ENCODE measurements around the gene GCGR.
A peak's percentile ranks its signal among the peaks of the same experiment; 100 is the strongest.
"Not testable (repeated sequence)": the region's sequence is repeated elsewhere in the genome, so short reads cannot be mapped to it uniquely, and the experiment has no call there.

GCGR gene

DNA sequence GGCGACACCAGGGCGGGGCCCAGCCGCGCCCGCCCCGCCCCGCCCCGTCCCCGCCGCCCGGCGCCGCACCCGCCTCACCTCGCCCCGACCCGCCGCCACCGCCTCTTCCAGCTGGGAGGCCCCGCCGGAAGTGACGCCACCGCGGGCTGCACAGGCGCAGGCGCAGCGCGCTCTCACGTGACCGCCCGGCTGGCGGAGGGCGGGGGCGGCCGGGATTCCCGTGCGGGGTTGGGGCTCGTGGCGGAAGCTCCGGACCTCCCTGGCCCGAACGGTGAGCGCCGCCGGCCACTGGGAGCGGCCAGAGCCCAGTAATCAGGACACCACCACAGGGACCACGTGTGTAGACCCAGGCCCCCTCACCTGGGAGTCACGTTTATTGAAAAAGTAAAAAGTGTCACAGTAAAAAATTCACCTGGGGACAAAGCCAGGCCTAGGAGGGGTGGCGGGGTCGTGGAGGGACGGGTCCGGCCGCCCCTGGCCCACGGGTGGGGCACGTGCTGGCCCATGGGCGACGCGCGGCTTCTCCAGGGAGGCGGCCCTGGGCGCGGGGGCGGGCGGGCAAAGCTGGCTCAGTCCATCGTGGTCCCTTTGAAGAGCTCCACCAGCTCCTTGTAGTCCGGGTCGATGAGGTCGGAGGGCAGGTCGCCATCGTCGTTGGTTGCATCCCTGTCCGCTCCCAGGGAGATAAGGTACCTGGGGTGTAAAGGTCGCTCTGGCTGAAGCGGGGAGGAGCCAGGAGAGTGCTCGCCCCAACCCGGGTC is 29.4 kb downstream of the GCGR start, which contains the start of gene MCRIP1:
Gene MCRIP1 (minus strand): TSS at position 132 of the 761 bp plus-strand sequence. CDS start 8,785 bp downstream, outside the sequence.
- peak; percentile 88 to 89 for DNase-seq

DNA sequence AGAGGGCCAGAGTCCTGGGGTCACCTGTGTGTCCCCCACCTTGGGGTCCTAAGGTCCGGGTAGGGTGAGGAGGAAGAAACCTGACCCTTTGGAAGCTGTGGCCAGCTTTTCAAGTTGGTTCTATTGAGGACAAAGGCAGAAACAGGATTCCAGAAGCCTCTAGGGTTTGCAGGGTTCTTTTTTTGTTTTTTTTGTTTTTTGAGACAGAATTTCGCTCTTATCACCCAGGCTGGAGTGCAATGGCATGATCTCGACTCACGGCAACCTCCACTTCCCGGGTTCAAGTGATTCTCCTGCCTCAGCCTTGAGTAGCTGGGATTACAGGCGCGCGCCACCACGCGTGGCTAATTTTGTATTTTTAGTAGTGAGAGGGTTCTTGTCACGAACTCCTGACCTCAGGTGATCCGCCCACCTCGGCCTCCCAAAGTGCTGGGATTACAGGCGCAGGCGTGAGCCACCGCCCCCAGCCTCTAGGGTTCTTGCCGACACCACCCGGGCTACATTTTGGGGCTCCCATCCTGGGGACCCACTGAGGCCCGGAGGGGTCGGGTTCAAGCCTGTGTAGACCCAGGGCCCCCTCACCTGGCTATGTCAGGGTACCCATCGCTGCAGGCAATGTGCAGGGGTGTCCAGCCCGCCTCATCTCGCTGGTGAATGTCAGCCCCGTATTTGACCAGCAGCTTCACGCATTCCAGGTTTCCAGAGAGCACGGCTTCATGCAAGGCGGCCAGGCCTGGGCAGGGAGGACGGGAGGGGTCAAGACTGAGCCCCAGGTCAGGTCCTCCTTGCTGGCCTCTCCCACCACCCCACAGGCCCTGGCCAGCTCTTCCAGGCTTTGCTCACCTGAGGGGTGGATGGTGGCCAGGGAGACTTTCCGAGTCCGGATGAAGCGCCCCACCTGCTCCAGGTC is 30.2 kb downstream of the GCGR start:
- no peak for DNase-seq

DNA sequence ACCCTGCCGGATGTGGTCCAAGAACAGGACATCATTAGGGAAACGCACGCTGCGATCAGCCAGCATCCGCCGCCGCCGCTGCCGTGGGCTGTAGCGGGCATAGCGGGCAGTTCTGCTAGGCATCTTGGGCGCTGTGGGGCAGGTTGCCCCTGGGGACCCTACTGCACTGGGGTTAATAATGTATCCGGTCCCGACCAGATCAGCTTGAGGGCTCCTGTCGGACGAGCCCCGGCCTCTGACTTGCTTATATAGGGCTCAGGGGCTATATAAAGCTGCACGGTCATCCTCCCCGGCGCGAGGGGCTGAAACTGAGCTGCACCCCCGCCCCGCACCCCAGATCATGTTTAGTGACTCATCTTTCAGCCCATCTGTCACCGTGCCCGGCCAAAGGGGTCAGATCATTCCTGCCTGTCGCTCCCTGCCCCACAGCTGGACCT is 30.9 kb downstream of the GCGR start, which contains the start of gene PPP1R27:
Gene PPP1R27 (minus strand): TSS at position 220 of the 437 bp plus-strand sequence. CDS start 97 bp downstream, at position 123.
- DNase-seq = no peak

- DNase-seq = peak; percentile 98
Measured at GRCh38 chr17:81837641-81838040, 33.7 kb downstream of the GCGR start.

DNA sequence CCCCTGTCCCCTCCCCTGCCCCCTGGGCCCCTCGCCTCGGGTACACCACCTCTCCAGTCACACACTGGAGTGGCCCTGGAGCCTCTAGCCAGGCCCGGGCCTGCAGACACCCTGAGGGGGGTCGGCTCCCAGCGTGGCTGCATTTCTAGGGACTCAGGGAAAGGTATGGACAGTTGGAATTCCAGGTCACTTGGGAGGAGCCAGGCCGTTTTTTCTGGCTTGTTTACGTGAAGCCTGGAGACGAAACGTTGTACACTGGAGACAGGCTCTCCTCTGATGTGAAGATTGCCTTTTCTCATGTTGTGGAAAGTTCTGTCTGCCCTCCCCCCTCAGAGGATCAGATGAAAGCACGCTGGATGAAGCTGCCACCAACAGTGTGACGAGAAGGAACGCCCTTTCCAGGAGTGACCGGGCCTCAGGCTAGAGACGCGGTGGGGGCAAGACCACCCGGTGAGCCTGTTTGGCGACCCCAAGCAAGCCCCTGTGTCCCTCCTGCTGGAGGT is 34.9 kb downstream of the GCGR start:
- no peak for DNase-seq

- no peak for DNase-seq
Measured at GRCh38 chr17:81839301-81839700, 35.4 kb downstream of the GCGR start.

DNA sequence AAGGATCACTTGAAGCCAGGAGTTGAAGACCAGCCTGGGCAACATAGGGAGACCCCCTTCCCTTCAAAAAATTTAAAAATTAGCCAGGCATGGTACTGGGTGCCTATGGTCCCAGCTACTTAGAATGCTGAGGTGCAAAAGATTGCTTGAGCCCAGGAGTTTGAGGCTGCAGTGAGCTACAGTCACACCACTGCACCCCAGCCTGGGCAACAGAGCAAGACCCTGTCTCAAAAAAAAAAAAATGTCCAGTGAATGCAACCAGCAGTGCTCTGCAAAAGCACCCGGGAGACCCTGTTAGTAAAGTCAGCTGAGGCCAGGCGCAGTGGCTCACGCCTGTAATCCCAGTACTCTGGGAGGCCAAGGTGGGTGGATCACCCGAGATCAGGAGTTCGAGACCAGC is 36.1 kb downstream of the GCGR start:
- DNase-seq = not testable (repeated sequence)

GRCh38 chr17:81840826-81841778 is 37.2 kb downstream of the GCGR start:
- no peak for DNase-seq

DNA sequence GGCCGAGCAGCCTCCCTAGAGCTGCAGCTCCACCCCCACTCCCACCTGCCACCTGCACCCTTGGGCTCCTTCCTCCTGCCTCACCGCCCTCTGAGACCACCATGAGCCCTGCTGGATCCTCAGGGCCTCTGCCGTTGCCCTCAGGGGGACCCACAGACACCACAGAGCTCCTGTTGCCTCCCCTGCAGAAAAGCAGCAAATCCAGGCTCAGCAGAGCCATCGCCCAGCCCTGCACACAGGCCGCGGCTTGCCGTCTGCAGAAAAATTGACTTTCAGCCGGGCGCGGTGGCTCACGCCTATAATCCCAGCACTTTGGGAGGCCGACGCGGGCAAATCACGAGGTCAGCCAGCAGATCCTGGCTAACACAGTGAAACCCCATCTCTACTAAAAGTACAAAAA is 37.9 kb downstream of the GCGR start:
- DNase-seq = no peak

DNA sequence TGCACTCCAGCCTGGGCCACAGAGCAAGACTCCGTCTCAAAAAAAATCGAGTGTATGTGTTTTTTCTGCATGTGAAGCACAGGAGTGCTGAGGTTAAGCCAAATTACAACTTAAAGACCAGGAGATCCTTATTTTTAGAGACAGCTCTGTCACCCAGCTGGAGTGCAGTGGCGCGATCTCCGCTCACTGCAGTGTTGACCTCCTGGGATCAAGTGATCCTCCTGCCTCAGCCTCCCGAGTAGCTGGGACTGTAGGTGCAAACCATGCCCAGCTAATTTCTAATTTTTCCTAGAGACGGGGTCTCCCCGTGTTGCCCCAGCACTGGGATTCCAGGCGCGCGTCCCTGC is 38.4 kb downstream of the GCGR start:
- no peak for DNase-seq

DNA sequence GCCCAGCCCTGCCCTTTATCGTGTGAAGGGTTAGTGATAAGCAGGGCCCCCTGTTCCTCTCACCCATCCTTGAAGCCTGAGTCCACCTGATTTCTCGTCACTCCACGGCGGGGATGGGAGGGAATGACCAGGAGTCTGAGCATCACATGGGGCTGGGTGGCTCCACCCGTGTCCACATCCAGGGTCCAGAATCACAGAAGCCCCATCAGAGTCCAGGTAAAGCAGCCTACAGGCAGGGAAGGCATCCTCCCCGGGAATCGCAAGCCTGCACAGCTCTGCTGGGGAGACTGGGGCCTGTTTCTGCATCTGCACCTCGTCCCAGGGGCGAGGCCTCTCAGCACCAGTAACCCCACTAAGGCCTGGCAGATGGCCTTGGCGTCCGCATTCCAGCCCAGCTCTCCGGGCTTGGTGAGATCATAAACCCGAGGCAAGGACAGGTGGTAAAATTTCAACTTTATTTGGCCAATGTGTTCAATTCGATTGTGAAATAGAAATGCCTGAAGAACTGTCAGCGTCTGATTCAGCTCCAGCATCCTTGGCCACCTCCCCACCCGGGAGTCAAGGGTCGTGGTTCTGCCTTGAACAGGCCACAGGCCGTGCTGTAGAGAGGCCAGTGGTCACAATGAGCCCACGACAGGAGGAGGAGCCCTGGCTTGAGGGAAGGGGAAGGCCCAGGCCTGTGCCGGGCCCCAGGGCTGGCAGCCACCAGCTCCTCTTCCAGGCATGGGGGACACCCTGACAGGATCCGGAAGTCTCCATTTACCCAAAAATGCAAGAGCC is 39.0 kb downstream of the GCGR start:
- DNase-seq = no peak

- DNase-seq = no peak
Measured at GRCh38 chr17:81843713-81844326, 39.9 kb downstream of the GCGR start.

DNA sequence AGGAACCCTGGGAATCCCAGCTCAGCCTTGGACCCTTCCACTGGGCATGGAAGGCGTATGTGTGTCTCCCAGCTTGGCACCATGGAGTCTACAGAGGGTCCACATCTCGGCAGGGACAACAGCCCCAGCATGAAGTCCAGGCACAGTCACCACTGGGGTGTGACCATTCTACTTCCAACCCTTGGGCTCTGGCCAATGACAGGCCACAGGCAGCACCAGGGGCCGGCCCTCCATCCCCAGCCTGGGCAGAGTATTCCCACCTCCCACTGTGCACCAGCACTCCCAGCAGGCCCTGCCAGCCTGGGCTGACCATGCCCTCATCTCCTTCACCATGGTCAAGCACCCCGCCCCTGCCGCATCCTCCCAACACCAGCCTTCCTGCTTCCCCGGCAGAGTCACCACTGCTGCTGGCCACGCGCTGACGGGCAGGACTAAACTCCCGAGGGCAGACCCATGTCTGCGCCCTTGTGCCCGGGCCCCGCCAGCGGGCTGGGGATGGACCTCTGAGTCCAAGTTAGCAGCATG is 40.4 kb downstream of the GCGR start:
- no peak for DNase-seq

DNA sequence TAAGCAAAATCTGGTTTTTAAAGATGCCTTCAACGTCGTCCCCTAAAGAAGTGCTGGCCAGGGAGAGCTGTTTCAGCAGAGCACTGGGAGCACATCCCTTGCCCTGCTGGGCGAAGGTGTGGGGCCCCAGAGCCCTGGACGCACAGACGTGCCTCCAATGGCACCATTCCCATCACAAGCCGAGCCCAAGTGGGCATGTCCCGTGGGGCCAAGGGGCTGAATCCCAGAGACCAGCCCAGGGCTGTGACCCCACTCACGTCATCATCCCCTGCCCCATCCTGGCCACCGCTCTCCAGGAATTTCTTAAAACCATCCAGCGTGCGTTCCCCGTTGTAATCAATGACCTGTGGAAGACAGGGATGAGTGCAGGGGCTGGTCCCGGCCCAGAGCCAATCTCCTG is 40.9 kb downstream of the GCGR start:
- DNase-seq = no peak

GRCh38 chr17:81845361-81845760 is 41.4 kb downstream of the GCGR start:
- no peak for DNase-seq

DNA sequence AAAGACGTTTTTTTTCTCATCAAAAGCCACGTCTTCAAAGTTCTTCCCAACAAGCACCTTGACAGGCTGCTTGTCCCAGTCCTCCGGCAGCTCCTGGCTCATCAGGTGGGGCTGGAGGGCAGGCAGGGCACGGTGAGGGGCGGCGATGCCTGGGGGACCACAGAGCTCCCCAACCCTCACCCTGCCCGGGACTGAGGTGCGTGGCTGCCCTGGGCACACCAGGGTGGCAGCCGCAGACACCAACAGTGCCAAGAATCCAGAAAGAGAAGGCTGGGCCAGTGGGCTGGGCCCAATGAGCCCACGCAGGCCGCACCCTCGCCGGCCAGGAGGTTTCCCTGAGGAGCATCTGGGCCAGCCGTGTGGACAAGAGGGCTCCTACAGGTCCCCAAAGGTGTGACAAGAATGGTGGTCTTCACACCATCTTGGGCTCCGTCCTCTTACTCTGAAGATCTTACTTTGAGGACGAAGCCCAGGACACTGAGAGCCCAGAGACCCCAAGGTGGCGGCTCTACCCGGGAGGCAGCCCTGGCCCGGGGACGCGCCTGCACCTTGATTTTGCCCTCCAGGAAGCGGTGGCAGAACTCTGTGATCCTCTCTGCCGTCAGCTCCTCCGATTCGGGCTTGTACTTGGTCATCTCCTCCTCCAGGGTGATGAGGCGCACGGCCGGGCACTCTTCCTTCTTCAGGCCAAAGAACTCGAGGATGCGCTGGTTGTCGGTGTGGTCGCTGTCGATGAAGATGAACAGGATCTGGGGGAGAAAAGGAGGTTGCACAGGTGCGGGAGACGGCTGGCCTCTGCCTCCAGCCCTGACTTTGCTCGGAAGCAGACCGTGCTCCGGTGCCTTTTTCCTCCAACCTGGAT is 42.2 kb downstream of the GCGR start:
- DNase-seq = no peak

DNA sequence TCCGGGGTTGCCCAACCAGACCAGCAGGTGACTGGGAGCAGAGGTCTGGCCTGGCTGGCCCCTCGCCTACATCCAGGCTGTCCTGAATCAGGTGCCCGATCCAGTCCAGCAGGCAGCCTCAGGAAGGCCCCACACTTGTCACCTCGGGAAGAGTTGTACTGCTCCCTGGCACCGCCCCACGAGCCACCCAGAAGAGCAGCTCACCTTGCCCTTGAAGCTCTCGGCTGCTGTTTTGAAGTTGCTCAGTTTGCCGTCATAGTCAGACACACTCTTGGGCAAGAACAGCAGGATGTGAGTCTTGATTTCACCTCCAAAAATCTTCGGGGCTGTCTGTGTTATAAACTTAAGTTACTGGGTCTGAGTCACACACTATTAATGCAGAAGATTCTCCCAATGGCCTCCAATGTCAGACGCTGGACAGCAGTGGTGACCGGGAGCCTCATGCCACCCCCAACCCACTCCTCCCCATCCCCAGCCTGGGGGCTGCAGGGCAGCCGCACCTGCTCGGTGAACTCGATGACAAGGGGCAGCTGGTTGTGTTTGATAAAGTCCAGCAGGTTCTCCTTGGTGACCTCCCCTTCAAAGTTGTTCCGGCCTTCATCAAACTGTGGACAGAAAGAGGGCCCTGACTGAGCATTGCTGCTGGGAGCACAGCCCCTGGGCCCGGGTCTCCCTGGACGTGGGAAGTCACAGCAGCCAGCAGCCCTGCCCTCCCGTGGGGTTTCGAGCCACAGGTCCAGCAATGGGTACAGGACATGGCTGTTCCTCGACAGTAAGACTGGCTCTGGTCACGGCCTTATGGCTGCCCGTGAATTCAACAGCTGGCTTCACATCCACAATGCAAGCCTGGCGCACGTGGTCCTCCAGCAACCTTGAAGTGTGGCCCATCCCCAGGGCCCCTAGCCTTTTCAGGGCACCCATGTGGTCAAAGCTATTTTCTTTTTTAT is 43.1 kb downstream of the GCGR start:
- DNase-seq = no peak

DNA sequence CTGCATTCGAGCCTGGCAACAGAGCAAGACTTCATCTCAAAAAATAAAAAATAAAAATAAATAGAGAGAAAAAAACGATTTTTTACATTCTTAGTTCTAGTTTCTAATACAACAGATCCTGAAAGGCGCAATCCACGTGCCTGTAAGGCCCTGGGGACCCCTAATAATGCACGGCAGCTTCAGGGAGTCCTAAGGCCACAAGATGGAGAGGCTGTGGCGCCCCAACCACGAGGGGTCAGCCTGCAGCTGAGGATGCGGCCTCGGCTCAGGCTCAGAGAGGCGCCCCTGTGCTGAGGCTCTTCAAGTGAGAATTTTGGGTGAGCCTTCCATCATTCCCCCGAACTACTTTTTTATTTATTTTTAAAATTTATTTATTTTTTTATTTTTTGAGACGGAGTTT is 45.5 kb downstream of the GCGR start:
- DNase-seq = no peak

DNA sequence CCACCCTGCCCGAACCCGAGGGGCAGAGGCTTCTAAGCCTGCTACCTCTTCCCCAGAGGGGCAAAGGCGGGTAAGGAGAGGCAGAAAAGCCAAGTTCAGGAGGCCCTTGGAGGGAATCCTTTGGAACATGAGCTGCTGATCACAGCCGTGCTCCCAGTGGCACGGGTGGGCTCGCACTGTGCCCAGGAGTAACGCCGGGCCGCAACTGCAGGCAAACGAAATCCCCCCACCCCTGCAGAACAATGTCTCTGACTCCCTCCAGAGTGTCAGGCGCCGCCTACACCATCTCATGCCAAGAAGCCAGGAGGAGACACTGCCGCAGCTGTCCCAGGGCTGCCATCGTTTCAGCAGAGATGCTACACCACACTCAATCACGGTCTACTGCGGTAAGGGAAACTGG is 47.5 kb downstream of the GCGR start:
- DNase-seq = no peak

All from Kasumi-1 (cell line).